GM21390 (cell line): ENCODE data around the gene CACNA1B.

Source experiments
- ATAC-seq: cut with Tn5 transposase; IDR thresholded peaks from one replicate; pipeline ENCODE4 v1.9.1; 2021; ENCODE audit not compliant: unreplicated experiment

CACNA1B gene

DNA sequence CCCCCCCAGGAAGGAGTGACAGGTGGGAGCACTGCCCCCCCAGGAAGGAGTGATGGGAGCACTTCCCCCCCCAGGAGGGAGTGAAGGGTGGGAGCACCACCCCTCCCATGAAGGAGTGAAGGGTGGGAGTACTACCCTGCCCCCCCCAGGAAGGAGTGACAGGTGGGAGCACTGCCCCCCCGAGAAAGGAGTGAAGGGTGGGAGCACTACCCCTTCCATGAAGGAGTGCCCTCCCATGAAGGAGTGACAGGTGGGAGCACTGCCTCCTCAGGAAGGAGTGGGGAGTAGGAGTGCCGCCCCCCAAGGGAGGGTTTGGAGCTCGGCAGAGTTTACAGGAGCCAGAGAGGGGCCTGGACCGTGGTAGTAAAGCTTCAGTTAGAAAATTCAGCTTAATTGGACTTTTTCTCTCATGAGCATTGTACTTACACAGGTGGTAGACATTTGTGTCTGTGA lies 100.7 kb downstream of the CACNA1B start:
- ATAC-seq, result no peak

GRCh38 chr9:137982200-137982599 lies 104.6 kb downstream of the CACNA1B start:
- no peak for ATAC-seq

DNA sequence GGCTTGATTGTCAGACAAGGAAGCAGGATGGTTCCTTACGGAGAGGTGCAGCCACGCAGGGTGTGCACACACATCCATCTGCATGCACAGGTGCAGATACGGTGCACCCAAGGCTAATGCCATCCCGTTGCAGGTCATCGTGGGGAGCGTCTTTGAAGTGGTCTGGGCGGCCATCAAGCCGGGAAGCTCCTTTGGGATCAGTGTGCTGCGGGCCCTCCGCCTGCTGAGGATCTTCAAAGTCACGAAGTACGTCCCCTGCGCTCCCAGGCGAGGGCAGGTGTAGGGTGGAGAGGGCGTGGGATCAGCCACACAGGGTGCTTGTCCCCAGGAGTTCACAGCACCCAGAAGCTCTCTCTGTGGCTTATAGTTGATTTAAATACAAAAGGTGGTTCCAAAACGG lies 106.4 kb downstream of the CACNA1B start:
- ATAC-seq, result no peak

- ATAC-seq, result no peak
Observed at GRCh38 chr9:137984520-137985257, 107.1 kb downstream of the CACNA1B start.

GRCh38 chr9:137985637-137986071 lies 108.1 kb downstream of the CACNA1B start:
- no peak for ATAC-seq

GRCh38 chr9:137986268-137987099 lies 108.9 kb downstream of the CACNA1B start:
- ATAC-seq, result no peak

DNA sequence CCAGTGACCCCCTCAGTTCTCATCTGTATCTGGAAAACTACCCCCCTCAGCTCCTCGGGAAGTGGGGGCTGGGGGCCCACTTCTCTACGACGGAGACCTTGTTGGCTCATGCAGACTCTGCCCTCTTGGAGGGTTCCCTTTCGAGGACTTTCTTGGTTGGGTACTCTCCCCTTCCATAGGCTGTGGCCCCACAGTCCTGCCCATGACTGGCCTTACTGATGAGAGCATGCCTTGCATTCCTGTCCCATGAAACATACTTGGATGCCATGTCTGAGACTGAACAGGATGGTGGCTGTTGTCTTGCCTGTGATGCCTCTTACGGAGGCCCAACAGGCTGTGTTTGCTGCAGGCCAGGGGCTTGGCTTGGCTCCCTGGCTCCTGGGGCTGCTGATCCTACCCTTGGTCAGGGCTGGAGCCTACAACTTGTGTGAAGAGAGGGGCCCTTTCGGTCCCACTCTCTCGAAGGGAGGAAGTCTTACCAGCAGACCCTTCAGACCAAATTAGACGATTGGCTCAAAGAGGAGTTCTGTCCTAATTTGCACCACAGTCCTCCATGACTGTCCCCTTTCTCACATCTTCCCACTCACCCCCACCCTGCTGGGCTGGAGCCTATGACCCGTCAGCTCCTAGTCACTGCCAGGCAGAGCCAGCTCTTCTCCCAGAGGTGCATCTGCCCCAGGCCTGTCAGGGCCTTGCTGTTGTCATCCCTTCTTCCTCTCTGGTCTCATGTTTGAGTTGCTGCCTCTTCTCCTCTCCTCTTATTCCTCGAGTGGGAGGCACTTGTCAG lies 109.9 kb downstream of the CACNA1B start:
- no peak for ATAC-seq

DNA sequence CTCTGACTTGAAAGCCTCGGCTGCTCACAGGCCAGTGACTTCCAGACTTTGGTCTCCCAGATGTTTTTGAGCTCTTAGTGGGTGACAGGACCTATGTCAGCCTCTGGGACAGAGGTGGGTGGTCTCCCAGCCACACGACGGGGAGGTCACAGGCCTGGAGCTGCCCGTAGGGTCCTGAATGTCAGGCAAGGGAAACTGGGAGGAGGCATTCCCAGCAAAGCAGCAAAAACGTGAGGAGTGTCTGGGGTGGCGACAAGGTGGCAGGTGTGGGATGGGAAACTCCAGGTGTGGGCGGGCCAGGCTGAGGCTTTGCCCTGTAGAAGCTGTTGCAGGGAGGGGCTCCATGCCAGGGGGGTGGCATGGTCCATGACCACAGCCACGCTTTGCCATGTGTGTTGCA lies 110.5 kb downstream of the CACNA1B start:
- no peak for ATAC-seq

DNA sequence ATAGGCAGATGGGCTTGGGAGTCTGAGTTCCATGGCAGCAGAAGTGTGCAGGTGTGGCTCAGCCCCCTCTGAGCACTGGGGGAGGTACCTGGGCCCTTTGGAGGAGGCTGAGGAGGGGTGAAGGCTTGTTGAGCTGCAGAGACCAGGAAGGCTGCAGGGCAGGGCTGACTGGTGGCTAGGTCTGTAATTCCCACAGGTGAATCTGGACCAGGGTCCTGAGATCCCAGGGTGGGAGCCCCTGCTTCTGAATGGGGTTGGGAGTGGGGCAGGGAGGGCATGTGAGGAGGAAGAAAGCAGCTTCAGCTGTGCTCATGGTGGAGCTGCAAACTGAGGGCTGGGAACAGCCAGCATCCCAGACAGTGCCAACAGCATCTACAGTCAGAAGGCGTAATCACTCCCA lies 111.1 kb downstream of the CACNA1B start:
- no peak for ATAC-seq

DNA sequence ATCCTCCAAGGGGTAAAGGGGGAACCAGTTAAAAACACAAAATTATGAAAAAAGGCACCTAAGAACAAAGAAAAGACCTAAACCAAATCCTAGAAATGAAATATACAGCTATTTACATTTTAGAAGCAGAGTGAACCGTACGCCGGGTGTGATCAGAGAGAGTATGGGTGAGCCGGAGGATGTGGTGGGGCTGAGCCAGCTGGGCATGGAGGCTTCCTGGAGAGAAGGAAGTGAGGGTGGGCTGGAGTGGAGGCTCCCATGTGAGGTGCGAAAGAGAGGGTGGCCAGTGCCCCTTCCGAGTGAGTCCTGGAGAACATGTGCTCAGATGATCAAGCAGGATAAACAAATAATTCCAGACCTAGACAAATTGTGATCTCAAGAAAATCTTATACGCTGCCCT lies 111.6 kb downstream of the CACNA1B start:
- no peak for ATAC-seq

- no peak for ATAC-seq
Observed at GRCh38 chr9:137989999-137990715, 112.6 kb downstream of the CACNA1B start.

DNA sequence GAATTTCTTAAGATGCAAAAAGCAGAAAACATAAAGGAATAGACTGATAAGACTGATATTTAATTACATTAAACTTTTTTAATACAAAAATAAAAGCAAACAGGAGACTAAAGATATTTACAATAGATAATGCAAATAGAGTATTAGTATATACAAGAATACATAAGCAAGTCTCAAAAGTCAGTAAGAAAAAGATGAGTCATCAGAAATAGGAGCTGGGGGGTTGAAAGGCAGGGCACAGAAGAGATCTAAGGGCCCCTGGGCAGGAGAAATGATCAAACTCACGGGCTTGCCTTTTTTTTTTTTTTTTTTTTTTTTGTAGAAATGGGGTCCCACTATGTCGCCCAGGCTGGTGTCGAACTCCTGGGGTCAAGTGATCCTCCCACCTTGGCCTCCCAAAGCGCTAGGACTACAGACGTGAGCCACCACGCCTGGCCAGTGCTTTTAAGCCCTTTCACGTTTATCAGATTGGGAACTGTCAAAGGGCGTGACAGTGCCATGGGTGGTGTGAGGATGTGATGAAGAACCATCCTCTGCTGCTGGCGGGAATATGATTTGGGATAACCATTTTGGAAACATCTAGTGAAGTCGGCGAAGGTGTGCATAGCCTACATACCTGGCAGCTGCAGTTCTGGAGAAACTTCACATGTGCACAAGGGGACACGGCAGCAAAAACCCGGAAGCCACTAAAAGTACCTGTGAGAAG lies 126.1 kb downstream of the CACNA1B start:
- no peak for ATAC-seq

- no peak for ATAC-seq
Observed at GRCh38 chr9:138006576-138007233, 129.1 kb downstream of the CACNA1B start.

DNA sequence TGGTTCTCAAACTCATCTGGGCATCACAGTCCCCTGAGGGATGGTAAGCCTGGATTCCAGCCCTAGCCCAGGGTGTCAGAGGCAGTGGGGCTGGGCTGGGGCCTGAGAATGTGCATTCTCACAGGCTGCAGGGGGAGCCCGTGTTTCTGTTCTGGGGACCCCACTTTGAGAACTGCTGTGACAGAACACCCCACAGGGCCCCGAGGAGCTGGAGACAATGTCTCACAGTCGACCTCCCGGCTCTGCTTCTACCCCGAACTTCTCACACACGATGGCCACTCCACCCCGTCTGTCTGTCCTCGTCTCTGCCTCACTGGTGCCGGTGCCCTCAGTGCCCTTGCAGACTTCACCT lies 130.0 kb downstream of the CACNA1B start:
- ATAC-seq, result no peak

GRCh38 chr9:138007918-138008841 lies 130.6 kb downstream of the CACNA1B start:
- ATAC-seq, result no peak

GRCh38 chr9:138009016-138009802 lies 131.6 kb downstream of the CACNA1B start:
- ATAC-seq, result no peak

- ATAC-seq, result no peak
Observed at GRCh38 chr9:138009803-138010690, 132.5 kb downstream of the CACNA1B start.
